HCT116 (cell line): ENCODE results near the gene KCNA2. TPM values are rescaled to one million over a fixed set of nuclear protein-coding genes. Genes with fewer than 3 reads are reported as not detected.

Experiments
- ATAC-seq: fragments of 200-7000 bp; cut with Tn5 transposase; 2 replicates; pipeline ENCODE4 v1.9.1; 2020; ENCODE audit warnings: mild to moderate bottlenecking, moderate library complexity
- BruUV-seq: library from RNA; stranded (reverse); fragments of 400-500 nt; replicated peaks from 2 replicates; lab custom pipeline; 2021; lab: Mats Ljungman, UMichigan
- CTCF ChIA-PET: fragments of 300-600 bp; sonication (Branson Sonifier 250); formaldehyde crosslinking; loops from one replicate; lab custom pipeline; 2021; ENCODE audit warnings: antibody characterized with exemption; lab: Charles Lee
- POLR2A ChIA-PET: fragments of 300-600, 350-600 bp; sonication (Branson Sonifier 250); formaldehyde crosslinking; loops from one replicate; lab custom pipeline; 2021; ENCODE audit warnings: antibody characterized with exemption; lab: Charles Lee
- RAD21 ChIA-PET, 2 experiments: fragments of 300-600 bp; sonication (Branson Sonifier 250); formaldehyde crosslinking; loops; one replicate each; lab custom pipeline; 2023; ENCODE audit warnings: low total read pairs in 2 of 2; ENCODE audit not compliant: uncharacterized antibody in 2 of 2, unreplicated experiment in 2 of 2, low non-redundant PET in 1 of 2; lab: Charles Lee
- DNase-seq: peaks from one replicate; pipeline ENCODE4 v3.0.0-alpha.2; 2010; ENCODE audit warnings: low read depth, low spot score
- H2AFZ ChIP-seq: fragments of 200-600 bp; shearing (Covaris generic), sonication (generic); 2 replicates; pipeline ENCODE4 v1.6.1; 2017; ENCODE audit warnings: low read depth, mixed run types, mixed read lengths, antibody characterized with exemption, low read length; ENCODE audit not compliant: poor library complexity, severe bottlenecking
- H3K27ac ChIP-seq: 2 replicates; pipeline ENCODE4 v1.5.1; 2012; ENCODE audit warnings: low read depth, low read length
- H3K27me3 ChIP-seq: fragments of 200-600 bp; sonication (generic); 2 replicates; pipeline ENCODE4 v1.6.1; 2016; ENCODE audit warnings: mixed run types, low read length, mixed read lengths; ENCODE audit not compliant: insufficient read depth
- H3K36me3 ChIP-seq, 2 experiments: fragments of 200-500 bp in 1 of 2; fragments of 200-600 bp in 1 of 2; sonication (Bioruptor generic) in 1 of 2; sonication (generic) in 1 of 2; 2 replicates each; pipeline versions ENCODE4 v1.5.1 to v1.6.1; 2014 to 2016; ENCODE audit warnings: low read length in 2 of 2, inconsistent platforms in 1 of 2, mixed read lengths in 1 of 2, mixed run types in 1 of 2; ENCODE audit not compliant: insufficient read depth in 2 of 2, control insufficient read depth in 1 of 2
- H3K4me1 ChIP-seq, 2 experiments: fragments of 200-600 bp in 1 of 2; sonication (generic) in 1 of 2; 2 replicates each; pipeline versions ENCODE4 v1.5.1 to v1.6.1; 2012 to 2017; ENCODE audit warnings: low read length in 2 of 2, inconsistent platforms in 1 of 2, mild to moderate bottlenecking in 1 of 2, mixed read lengths in 1 of 2, mixed run types in 1 of 2, moderate library complexity in 1 of 2; ENCODE audit not compliant: insufficient read depth in 2 of 2, control insufficient read depth in 1 of 2
- H3K4me2 ChIP-seq: fragments of 200-600 bp; sonication (generic); 2 replicates; pipeline ENCODE4 v1.6.1; 2017; ENCODE audit warnings: mixed run types, low read length, mixed read lengths
- H3K4me3 ChIP-seq, 2 experiments: fragments of 200-600 bp in 1 of 2; sonication (generic) in 1 of 2; replicated peaks in 1 of 2; 2 replicates each; pipeline ENCODE4 v1.5.1; 2011 to 2016; ENCODE audit warnings: low read length in 2 of 2, control low read depth in 1 of 2, low read depth in 1 of 2, mild to moderate bottlenecking in 1 of 2, mixed read lengths in 1 of 2, mixed run types in 1 of 2
- H3K79me2 ChIP-seq: fragments of 200-600 bp; sonication (generic); 2 replicates; pipeline ENCODE4 v1.6.1; 2017; ENCODE audit warnings: mild to moderate bottlenecking, mixed run types, low read length, moderate library complexity, mixed read lengths; ENCODE audit not compliant: insufficient read depth
- H3K9ac ChIP-seq: fragments of 200-600 bp; sonication (generic); 2 replicates; pipeline ENCODE4 v1.6.1; 2016; ENCODE audit warnings: low read length, mixed read lengths
- H3K9me2 ChIP-seq: fragments of 200-600 bp; sonication (generic), shearing (Covaris generic); 2 replicates; pipeline ENCODE4 v1.6.1; 2017; ENCODE audit warnings: mixed run types, mild to moderate bottlenecking, moderate library complexity; ENCODE audit not compliant: insufficient read depth
- H3K9me3 ChIP-seq, 2 experiments: fragments of 200-500 bp in 1 of 2; fragments of 200-600 bp in 1 of 2; sonication (Bioruptor generic) in 1 of 2; sonication (generic) in 1 of 2; 2 replicates each; pipeline ENCODE4 v1.6.1; 2014 to 2017; ENCODE audit warnings: low read length in 2 of 2, mixed read lengths in 2 of 2, inconsistent platforms in 1 of 2, low read depth in 1 of 2, mild to moderate bottlenecking in 1 of 2, mixed run types in 1 of 2, moderate library complexity in 1 of 2; ENCODE audit not compliant: control insufficient read depth in 1 of 2, insufficient read depth in 1 of 2
- H4K20me1 ChIP-seq: fragments of 200-600 bp; sonication (generic), shearing (Covaris generic); 2 replicates; pipeline ENCODE4 v1.6.1; 2017; ENCODE audit warnings: mixed run types, mild to moderate bottlenecking, moderate library complexity; ENCODE audit not compliant: insufficient read depth
- ATF3 ChIP-seq: IDR thresholded peaks from 2 replicates; pipeline ENCODE4 v1.6.1; 2012
- CBX3 ChIP-seq: IDR thresholded peaks from 2 replicates; pipeline ENCODE4 v1.6.1; 2012; ENCODE audit warnings: low read depth
- CEBPB ChIP-seq: IDR thresholded peaks from 2 replicates; pipeline ENCODE4 v1.6.1; 2012; ENCODE audit warnings: low read depth
- CTCF ChIP-seq, 3 experiments: fragments of 200-600 bp in 1 of 3; sonication (generic) in 1 of 3; IDR thresholded peaks in 2 of 3; conservative IDR thresholded peaks in 1 of 3; 2 replicates each; pipeline ENCODE4 v1.5.1; 2012 to 2017; ENCODE audit warnings: low read depth in 2 of 3, low read length in 2 of 3, antibody characterized with exemption in 1 of 3, borderline replicate concordance in 1 of 3, control low read depth in 1 of 3, mild to moderate bottlenecking in 1 of 3, mixed read lengths in 1 of 3, mixed run types in 1 of 3, moderate library complexity in 1 of 3; ENCODE audit not compliant: insufficient read depth in 1 of 3
- EGR1 ChIP-seq: IDR thresholded peaks from 2 replicates; pipeline ENCODE4 v1.6.1; 2012; ENCODE audit warnings: low read depth
- EZH2phosphoT487 ChIP-seq: fragments of 200-600 bp; IDR thresholded peaks from 2 replicates; pipeline ENCODE4 v1.6.1; 2018; ENCODE audit warnings: antibody characterized with exemption, borderline replicate concordance
- FOSL1 ChIP-seq: IDR thresholded peaks from 2 replicates; pipeline ENCODE4 v1.6.1; 2012; ENCODE audit warnings: low read depth
- JUND ChIP-seq: IDR thresholded peaks from 2 replicates; pipeline ENCODE4 v1.6.1; 2012
- MAX ChIP-seq: IDR thresholded peaks from 2 replicates; pipeline ENCODE4 v1.6.1; 2012
- POLR2A ChIP-seq: IDR thresholded peaks from 2 replicates; pipeline ENCODE4 v1.7.0; 2011; ENCODE audit warnings: borderline replicate concordance; ENCODE audit not compliant: insufficient read depth, insufficient read length; ENCODE audit errors: extremely low read depth
- POLR2AphosphoS5 ChIP-seq: IDR thresholded peaks from 2 replicates; pipeline ENCODE4 v1.6.1; 2011; ENCODE audit warnings: mild to moderate bottlenecking, low read depth, low read length, moderate library complexity
- RAD21 ChIP-seq: IDR thresholded peaks from 2 replicates; pipeline ENCODE4 v1.6.1; 2012; ENCODE audit warnings: low read depth, mild to moderate bottlenecking
- REST ChIP-seq: IDR thresholded peaks from 2 replicates; pipeline ENCODE4 v1.6.1; 2012; ENCODE audit warnings: low read depth
- SIN3A ChIP-seq: IDR thresholded peaks from 2 replicates; pipeline ENCODE4 v1.6.1; 2012; ENCODE audit warnings: low read depth
- SP1 ChIP-seq: IDR thresholded peaks from 2 replicates; pipeline ENCODE4 v1.6.1; 2012; ENCODE audit warnings: low read depth
- TCF7L2 ChIP-seq: IDR thresholded peaks from 2 replicates; pipeline ENCODE4 v1.7.0; 2011; ENCODE audit warnings: borderline replicate concordance, inconsistent platforms; ENCODE audit not compliant: insufficient read depth, insufficient read length; ENCODE audit errors: extremely low read depth
- YY1 ChIP-seq: IDR thresholded peaks from 2 replicates; pipeline ENCODE4 v1.6.1; 2011; ENCODE audit warnings: low read length, low read depth, moderate library complexity, mild to moderate bottlenecking; ENCODE audit not compliant: insufficient replicate concordance; ENCODE audit errors: extremely low read depth
- ZBTB33 ChIP-seq: IDR thresholded peaks from 2 replicates; pipeline ENCODE4 v1.6.1; 2011; ENCODE audit warnings: mild to moderate bottlenecking, low read length, moderate library complexity; ENCODE audit not compliant: insufficient replicate concordance; ENCODE audit errors: extremely low read depth
- intact Hi-C: fragments of 100-400 bp; cut with micrococcal nuclease; formaldehyde crosslinking; loops from 2 replicates; pipeline ENCODE4 v1.10.0; 2022
- total RNA-seq: library from RNA; stranded (reverse); gene quantifications from one replicate; pipeline ENCODE4 v1.2.1, GENCODE V29; 2021; ENCODE audit not compliant: unreplicated experiment

KCNA2 gene
- total RNA-seq, 1 experiment from 2014 or later: not detected

GRCh38 chr1:110588486-110588885 lies 17.7 kb downstream of the KCNA2 start:
- BruUV-seq: no TSS peak
- Histone ChIP-seq H3K4me1 (no peaks in the 10 kb centered on the region), H3K9ac (no peak overlapping the region), H3K36me3 (no peaks in the 10 kb centered on the region), H3K4me3 (no peak overlapping the region), H3K9me2 (no peaks in the 10 kb centered on the region), H3K79me2 (no peaks in the 10 kb centered on the region), H3K27ac (no peak overlapping the region), H3K27me3 (peaks cover 53% of the 10 kb centered on the region), H4K20me1 (no peaks in the 10 kb centered on the region), H3K9me3 (no peaks in the 10 kb centered on the region), H2AFZ (no peak overlapping the region), H3K4me2 (no peak overlapping the region)
- CTCF ChIA-PET: no interaction called here
- ATAC-seq (no peak), DNase-seq (no peak)
- intact Hi-C loops: no loop called here
- RAD21 ChIA-PET: no interaction called here
- TF ChIP-seq RAD21: no peak
- TF ChIP-seq REST: no peak
- TF ChIP-seq SIN3A: no peak
- no peak for TF ChIP-seq JUND
- TF ChIP-seq ZBTB33: no peak
- no peak for TF ChIP-seq ATF3
- TF ChIP-seq EZH2phosphoT487: no peak
- TF ChIP-seq POLR2A: no peak
- no peak for TF ChIP-seq MAX
- TF ChIP-seq FOSL1: no peak
- TF ChIP-seq POLR2AphosphoS5: no peak
- TF ChIP-seq EGR1: no peak
- TF ChIP-seq YY1: no peak
- no peak for TF ChIP-seq CTCF (IDR thresholded peaks at IDR 0.05 in 2 of 3, conservative IDR thresholded peaks at IDR 0.05 in 1 of 3; ENCODE audit: borderline replicate concordance in 1 of 3, insufficient read depth in 1 of 3, low read depth in 2 of 3, low read length in 2 of 3)
- TF ChIP-seq SP1: no peak
- no peak for TF ChIP-seq TCF7L2
- no peak for TF ChIP-seq CBX3
- no peak for TF ChIP-seq CEBPB
- POLR2A ChIA-PET: no interaction called here
